OCI-LY3 (cell line): Measurements from ENCODE around the gene ABCA10.

ENCODE experiments used
- H2AFZ ChIP-seq: fragments of 200-600, 300-600 bp; shearing (Covaris generic); 2 replicates; pipeline ENCODE4 v1.6.0; 2014; ENCODE audit warnings: antibody characterized with exemption, low read depth, low read length
- H3K27ac ChIP-seq: fragments of 200-600, 300-600 bp; sonication (generic); 2 replicates; pipeline ENCODE4 v1.5.1; 2014; ENCODE audit warnings: mild to moderate bottlenecking, low read length, moderate library complexity, mixed read lengths
- H3K27me3 ChIP-seq: fragments of 200-600, 300-600 bp; sonication (generic); 2 replicates; pipeline ENCODE4 v1.6.1; 2014; ENCODE audit warnings: low read depth, low read length, mixed read lengths
- H3K36me3 ChIP-seq: fragments of 200-600, 300-600 bp; sonication (generic); replicated peaks from 2 replicates; pipeline ENCODE3; 2014; ENCODE audit warnings: low read depth, low read length, mixed read lengths
- H3K4me1 ChIP-seq: fragments of 300-600, 200-600 bp; sonication (generic); 2 replicates; pipeline ENCODE4 v1.6.1; 2014; ENCODE audit warnings: low read length, mixed read lengths
- H3K4me2 ChIP-seq: fragments of 200-600, 300-600 bp; sonication (generic); 2 replicates; pipeline ENCODE4 v1.6.1; 2014; ENCODE audit warnings: low read length, mixed read lengths
- H3K4me3 ChIP-seq: fragments of 300-600, 200-600 bp; sonication (generic); 2 replicates; pipeline ENCODE4 v1.5.1; 2014; ENCODE audit warnings: antibody characterized with exemption, mild to moderate bottlenecking, low read length, moderate library complexity
- H3K79me2 ChIP-seq: fragments of 300-600, 200-600 bp; shearing (Covaris generic); 2 replicates; pipeline ENCODE4 v1.6.1; 2014; ENCODE audit warnings: mild to moderate bottlenecking, low read length, mixed read lengths
- H3K9ac ChIP-seq: fragments of 300-600, 200-600 bp; shearing (Covaris generic); 2 replicates; pipeline ENCODE4 v1.6.0; 2014; ENCODE audit warnings: mild to moderate bottlenecking, low read length, moderate library complexity
- H3K9me3 ChIP-seq: fragments of 200-600, 300-600 bp; shearing (Covaris generic); 2 replicates; pipeline ENCODE4 v1.6.1; 2014; ENCODE audit warnings: low read length, mixed read lengths; ENCODE audit not compliant: insufficient read depth
- H4K20me1 ChIP-seq: fragments of 200-600, 300-600 bp; sonication (generic); 2 replicates; pipeline ENCODE4 v1.6.1; 2016; ENCODE audit warnings: low read length, mixed read lengths; ENCODE audit not compliant: insufficient read depth
- EZH2phosphoT487 ChIP-seq: fragments of 200-600 bp; shearing (Covaris generic); IDR thresholded peaks from 2 replicates; pipeline ENCODE4 v1.6.1; 2018; ENCODE audit warnings: antibody characterized with exemption, mixed run types, low read depth
- TF ChIP-seq, protein P1 (sequence below): fragments of 200-600, 300-600 bp; sonication (generic); IDR thresholded peaks from 2 replicates; pipeline ENCODE4 v1.5.1; 2014; ENCODE audit warnings: antibody characterized with exemption, low read length, low read depth

Gene ABCA10

DNA sequence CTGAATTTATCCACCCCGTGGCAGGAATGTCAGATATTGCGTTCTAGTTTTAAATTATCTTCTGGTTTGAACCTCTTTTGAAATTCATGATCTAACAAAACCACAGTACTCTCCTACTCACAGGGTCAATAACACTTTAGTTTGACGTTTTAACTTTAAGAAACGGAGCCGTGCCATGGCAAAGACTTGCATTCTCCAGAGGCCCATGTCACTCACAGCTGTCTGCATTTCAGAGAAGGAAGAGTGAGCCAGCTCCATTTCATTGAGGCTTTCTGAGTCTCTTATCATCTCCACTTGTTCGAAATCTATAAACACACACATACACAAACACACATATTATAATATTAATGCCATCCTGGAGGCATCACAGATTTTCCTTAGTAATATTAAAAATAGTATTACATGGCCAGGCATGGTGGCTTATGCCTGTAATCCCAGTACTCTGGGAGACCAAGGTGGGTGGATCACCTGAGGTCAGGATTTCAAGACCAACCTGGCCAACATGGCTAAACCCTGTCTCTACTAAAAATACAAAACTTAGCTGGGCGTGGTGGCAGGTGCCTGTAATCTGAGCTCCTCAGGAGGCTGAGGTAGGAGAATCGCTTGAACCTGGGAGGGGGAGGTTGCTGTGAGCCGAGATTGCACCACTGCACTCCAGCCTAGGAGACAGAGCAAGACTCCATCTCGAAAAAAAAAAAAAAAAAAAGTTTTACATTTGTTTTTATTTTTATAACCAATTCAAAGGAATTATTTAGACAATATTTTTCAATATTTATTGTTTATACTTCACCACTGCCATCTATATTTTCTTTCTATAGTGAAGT lies 122.5 kb downstream of the ABCA10 start:
- H3K36me3 ChIP-seq = no peaks in the 10 kb centered on the region
- no peaks in the 10 kb centered on the region for H3K79me2 ChIP-seq
- H3K27me3 ChIP-seq = no peaks in the 10 kb centered on the region
- peaks cover 3% of the 10 kb centered on the region; the same call in 1 of the 2 replicates for H3K4me1 ChIP-seq
- H2AFZ ChIP-seq = no peak overlapping the region
- H3K27ac ChIP-seq = no peak overlapping the region
- no peaks in the 10 kb centered on the region for H3K9me3 ChIP-seq
- H3K4me3 ChIP-seq = no peak overlapping the region
- no peak overlapping the region for H3K9ac ChIP-seq
- H3K4me2 ChIP-seq = no peak overlapping the region
- no peaks in the 10 kb centered on the region for H4K20me1 ChIP-seq
- TF ChIP-seq, protein P1, sequence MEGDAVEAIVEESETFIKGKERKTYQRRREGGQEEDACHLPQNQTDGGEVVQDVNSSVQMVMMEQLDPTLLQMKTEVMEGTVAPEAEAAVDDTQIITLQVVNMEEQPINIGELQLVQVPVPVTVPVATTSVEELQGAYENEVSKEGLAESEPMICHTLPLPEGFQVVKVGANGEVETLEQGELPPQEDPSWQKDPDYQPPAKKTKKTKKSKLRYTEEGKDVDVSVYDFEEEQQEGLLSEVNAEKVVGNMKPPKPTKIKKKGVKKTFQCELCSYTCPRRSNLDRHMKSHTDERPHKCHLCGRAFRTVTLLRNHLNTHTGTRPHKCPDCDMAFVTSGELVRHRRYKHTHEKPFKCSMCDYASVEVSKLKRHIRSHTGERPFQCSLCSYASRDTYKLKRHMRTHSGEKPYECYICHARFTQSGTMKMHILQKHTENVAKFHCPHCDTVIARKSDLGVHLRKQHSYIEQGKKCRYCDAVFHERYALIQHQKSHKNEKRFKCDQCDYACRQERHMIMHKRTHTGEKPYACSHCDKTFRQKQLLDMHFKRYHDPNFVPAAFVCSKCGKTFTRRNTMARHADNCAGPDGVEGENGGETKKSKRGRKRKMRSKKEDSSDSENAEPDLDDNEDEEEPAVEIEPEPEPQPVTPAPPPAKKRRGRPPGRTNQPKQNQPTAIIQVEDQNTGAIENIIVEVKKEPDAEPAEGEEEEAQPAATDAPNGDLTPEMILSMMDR = no peak
- TF ChIP-seq EZH2phosphoT487 = no peak

DNA sequence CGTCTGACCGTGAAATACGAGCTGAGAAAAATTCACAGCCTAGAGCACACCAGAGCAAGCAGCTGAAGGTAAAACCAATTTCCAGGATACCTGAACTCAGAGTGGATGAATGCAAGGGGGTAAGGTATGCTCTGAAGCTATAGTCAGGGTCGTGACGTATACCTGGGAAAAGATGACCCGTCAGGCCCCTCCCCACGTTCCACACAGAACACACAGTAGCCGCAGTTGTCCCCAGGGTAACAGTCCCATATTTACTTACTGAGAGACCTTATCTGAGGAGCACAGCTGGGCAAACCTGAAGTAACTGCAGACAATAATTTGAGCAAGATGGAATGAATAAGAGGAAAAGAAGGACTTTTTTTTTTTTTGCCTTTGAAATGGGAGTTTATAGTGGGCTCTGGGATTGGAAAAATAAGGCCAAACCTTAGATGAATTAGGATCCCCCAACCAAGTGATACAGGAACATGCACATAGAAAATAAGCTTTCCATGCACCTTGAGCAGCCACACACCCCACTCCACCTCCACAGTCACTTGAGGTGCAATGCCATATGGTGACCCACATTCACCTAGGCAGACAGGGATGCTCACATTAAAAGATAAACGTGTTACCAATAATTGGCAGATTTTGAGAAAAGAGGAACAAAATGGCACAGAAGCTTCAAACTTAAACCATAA lies 124.9 kb downstream of the ABCA10 start:
- peaks cover 14% of the 10 kb centered on the region for H3K4me1 ChIP-seq
- H3K4me3 ChIP-seq = no peak overlapping the region
- no peak overlapping the region for H3K27ac ChIP-seq
- H3K9ac ChIP-seq = no peak overlapping the region
- H3K27me3 ChIP-seq = no peaks in the 10 kb centered on the region
- H3K9me3 ChIP-seq = no peaks in the 10 kb centered on the region
- no peak overlapping the region for H2AFZ ChIP-seq
- H3K36me3 ChIP-seq = no peaks in the 10 kb centered on the region
- TF ChIP-seq EZH2phosphoT487 = no peak
- TF ChIP-seq, protein P1 = no peak
- H3K79me2 ChIP-seq = no peaks in the 10 kb centered on the region
- no peaks in the 10 kb centered on the region for H4K20me1 ChIP-seq
- no peak overlapping the region for H3K4me2 ChIP-seq

DNA sequence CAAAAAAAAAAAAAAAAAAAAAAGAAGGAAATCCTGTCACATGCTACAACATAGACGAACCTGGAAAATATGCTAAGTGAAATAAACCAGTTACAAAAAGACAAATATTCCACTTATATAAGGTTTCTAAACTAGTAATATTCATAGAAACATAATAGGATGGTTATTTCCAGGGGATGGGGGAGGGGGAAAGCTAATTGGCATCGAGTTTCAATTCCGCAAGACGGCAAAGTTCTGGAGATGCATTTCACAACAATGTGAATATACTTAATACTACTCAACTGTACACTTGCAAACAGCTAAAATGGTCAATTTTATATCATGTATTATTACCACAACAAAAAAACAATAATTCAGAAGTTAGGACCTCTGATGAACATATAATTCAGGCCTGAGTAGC lies 130.0 kb downstream of the ABCA10 start:
- H2AFZ ChIP-seq = 0 out of 2 replicates have a peak overlapping the region, but pooled peaks have one; percentile 12
- H3K4me3 ChIP-seq = peak overlapping the region; percentile 4; the same call in 1 of the 2 replicates
- no peaks in the 10 kb centered on the region for H3K27me3 ChIP-seq
- H4K20me1 ChIP-seq = no peaks in the 10 kb centered on the region
- no peaks in the 10 kb centered on the region for H3K9me3 ChIP-seq
- peaks cover 20% of the 10 kb centered on the region for H3K36me3 ChIP-seq
- H3K9ac ChIP-seq = peak overlapping the region; percentile 49; the same call in 1 of the 2 replicates
- peak overlapping the region; percentile 37 for H3K4me2 ChIP-seq
- no peak for TF ChIP-seq EZH2phosphoT487
- TF ChIP-seq, protein P1 = no peak
- peaks cover 38% of the 10 kb centered on the region for H3K4me1 ChIP-seq
- H3K27ac ChIP-seq = peak overlapping the region; percentile 69
- H3K79me2 ChIP-seq = no peaks in the 10 kb centered on the region
